GM18861 (cell line): ENCODE data around the gene RPS16.

ENCODE experiments used
- ATAC-seq: cut with Tn5 transposase; IDR thresholded peaks from one replicate; pipeline ENCODE4 v1.9.1; 2021; ENCODE audit not compliant: unreplicated experiment

Gene RPS16

DNA sequence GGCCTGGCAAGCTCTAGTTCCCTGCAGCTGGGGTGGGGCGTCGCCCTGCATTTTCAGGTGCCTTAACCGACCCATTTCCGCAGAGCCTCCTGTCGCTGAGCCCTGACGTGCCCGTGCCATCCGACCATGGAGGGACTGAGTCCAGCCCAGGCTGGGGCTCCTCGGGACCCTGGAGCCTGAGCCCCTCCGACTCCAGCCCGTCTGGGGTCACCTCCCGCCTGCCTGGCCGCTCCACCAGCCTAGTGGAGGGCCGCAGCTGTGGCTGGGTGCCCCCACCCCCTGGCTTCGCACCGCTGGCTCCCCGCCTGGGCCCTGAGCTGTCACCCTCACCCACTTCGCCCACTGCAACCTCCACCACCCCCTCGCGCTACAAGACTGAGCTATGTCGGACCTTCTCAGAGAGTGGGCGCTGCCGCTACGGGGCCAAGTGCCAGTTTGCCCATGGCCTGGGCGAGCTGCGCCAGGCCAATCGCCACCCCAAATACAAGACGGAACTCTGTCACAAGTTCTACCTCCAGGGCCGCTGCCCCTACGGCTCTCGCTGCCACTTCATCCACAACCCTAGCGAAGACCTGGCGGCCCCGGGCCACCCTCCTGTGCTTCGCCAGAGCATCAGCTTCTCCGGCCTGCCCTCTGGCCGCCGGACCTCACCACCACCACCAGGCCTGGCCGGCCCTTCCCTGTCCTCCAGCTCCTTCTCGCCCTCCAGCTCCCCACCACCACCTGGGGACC is 27.9 kb downstream of the RPS16 start:
- ATAC-seq, result no peak

DNA sequence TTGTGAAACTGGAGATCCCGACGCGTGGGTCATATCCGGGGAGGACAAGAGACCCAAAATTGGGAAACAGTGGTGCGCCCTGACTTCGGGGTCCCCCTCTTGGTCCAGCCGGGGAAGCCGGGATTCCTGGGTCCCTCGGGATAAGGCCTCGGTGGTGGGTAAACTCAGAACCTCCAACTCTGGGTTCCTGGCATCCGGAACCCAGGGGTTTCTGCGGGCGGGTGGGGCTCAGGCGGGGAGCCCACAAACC is 28.4 kb downstream of the RPS16 start:
- ATAC-seq, result no peak

DNA sequence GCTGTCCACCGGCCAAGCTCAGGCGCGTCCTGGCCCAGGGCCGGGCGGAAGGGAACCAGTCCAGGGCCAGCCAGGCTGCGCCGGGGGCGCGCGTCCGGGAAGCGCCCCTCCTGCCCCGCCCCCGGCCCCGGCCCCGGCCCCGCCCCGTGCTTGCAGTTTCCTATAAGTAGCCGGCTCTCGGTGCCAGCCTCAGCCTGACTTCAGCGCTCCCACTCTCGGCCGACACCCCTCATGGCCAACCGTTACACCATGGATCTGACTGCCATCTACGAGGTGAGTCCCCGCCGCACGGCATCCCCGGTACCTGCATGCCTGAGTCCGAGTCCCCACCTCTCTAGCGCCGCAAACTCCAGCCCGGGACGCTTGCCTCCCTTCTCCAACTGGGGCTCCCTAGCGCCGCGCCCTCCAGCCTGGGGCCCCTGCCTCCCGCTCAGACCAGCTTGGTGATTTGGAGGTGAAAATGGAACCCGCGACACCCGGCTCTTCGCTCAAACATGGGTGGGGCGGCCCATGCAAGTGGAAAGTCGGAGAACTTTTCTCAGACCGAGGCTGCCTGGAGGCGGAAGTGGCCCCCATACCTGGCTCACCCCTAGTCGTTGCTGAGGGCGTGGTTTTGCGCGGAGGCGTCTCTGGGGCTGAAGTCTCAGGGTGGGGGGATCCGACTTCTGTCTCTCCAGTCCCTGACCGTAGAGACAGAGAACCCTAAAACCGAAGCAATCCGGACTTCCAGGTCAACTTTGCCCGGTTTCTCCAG is 28.9 kb downstream of the RPS16 start, which contains the start of gene ZFP36:
Gene ZFP36 (plus strand): TSS at position 192 of the 754 bp plus-strand sequence. CDS start 58 bp downstream, at position 250.
- ATAC-seq, result no peak

DNA sequence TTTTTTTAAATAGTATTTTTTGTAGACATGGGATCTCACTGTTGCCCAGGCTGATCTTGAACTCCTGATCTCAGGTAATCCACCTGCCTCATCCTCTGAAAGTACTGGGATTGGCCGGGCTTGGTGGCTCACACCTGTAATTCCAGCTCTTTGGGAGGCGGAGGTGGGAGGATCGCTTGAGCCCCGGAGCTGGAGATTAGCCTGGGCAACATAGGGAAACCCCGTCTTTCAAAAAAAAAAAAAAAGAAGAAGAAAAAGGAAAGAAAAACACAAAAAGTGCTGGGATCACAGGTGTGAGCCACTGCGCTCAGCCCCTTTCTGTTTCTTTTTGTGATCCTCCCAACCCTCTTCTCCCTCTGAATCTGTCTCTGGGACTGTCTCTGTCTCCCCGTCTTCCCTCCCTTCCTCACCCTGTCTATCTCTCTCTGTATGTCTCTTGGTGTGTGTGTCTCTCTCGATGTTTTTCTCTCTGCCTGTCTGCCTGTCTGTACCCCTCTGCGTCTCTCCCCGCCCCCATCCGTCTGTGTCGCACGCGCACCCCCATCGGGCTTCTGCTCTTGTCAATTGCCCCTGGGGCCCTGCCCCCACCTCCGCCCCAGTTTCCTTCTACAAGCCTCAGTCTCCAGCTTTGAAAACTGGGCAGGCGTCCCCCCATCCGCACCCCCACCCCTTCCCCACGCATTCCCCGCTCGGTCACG is 29.6 kb downstream of the RPS16 start:
- ATAC-seq, result no peak

DNA sequence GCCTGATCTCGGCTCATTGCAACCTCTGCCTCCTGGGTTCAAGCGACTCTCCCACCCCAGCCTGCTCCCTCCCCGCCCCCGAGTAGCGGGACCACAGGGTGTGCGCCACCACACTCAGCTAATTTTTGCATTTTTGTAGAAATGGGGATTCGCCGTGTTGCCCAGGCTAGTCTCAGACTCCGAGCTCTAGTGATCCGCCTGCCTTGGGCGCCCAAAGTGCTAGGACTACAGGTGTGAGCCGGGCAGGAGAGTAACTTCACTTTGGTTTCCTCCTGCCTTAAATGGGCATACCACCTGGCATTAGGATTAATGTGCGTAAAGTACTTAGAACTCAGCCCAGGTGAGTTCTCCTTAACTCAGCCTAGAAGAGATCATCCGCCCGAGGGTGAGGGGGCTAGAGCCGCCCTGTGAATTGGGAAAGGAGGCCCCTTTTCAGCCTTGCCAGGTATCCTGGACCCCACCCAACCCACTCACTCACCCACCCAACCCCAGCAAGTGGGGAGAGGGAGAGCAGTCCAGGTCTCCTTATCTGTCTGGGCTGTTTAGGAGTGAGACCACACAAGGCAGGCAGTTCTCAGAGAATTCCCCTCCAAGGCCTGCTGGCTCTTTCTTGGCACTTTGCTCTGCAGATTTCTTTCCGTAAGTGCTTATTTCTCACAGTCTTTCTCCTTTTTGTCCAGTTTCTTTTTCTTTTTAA is 30.3 kb downstream of the RPS16 start:
- no peak for ATAC-seq

DNA sequence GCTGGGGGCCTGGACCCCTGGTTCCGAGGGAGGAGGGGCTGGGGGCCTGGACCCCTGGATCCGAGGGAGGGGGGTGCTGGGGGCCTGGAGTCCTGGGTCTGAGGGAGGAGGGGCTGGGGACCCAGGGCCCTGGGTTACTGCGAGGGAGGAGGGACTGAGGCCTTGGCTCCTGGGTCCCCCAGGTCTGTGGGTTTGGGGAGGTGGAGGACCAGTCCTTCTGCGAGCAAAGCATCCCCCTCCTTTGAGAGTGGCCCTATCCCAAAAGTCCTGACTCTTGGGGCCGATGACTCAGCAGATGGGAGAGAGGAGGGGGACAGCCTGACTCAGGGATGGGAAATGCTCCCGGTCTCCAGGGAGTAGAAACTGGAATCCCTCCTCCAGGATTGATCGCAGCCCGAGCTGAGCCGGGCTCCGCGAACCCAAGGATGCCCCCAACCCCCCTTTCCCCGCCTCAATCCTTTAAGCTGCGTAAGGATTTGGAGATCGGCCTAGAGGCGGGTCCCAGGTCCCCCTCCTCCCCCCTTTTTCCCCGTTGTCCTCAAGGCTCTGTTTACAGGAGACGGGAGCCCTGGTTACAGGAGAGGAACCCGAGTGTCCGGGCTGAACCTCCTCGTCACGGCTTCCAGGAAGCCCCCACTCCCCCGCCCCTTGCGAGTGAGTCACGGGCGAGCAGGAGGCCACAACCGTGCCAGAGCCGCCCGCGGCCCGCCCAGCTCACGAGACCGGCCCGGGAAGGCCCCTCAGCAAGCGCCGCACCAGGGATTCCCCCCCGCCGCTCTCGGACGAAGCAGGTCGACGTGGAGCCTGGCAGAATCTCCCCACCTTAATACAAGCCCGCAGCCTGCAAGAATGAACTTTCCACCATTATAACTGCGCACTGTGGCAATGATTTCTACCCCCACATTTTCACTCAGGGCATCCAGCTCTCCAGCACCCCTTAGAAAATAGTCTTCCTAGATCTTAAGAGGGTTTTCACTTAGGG is 32.1 kb downstream of the RPS16 start:
- no peak for ATAC-seq

DNA sequence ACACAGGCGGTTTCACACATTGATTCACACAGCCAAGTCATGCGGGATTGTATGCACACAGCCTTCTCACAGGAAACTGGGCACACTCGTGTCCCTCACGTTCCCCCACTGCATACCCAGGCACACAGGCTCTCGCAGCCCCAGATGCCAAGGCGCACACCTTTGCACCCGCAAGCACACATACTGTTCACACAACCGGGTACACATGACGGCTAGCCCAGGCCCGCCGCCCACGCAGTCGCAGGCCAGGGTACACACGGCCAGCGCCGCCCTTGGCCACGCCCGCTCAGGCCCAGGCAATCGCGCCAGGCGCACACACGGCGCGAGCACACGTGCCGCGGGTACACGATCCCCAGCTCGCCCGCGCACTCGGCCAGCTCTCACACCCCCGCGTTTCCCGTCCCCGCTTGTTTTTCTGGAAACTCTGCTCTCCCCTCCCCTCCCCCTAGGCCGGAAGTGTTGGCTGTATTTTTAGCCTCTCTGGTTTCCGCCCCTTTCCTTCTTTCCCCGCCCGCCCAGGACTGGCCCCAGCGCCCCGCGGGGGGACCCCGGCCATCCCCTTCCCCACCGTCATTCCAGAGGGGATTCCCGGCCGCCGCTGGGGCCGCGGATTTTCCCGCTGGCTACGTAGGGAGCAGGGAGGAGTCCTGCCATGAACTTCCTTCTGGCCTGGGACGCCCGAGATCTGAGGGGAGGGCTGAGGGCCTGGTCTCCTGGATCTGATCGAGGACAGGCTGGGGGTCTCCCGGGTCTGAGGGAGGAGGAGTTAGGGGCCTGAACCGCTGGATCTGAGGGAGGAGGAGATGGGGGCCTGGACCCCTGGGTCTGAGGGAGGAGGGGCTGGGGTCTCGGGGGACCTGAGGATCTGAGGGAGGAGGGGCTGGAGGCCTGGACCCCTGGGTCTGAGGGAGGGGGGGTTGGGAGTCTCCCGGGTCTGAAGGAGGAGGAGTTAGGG is 33.1 kb downstream of the RPS16 start:
- no peak for ATAC-seq

DNA sequence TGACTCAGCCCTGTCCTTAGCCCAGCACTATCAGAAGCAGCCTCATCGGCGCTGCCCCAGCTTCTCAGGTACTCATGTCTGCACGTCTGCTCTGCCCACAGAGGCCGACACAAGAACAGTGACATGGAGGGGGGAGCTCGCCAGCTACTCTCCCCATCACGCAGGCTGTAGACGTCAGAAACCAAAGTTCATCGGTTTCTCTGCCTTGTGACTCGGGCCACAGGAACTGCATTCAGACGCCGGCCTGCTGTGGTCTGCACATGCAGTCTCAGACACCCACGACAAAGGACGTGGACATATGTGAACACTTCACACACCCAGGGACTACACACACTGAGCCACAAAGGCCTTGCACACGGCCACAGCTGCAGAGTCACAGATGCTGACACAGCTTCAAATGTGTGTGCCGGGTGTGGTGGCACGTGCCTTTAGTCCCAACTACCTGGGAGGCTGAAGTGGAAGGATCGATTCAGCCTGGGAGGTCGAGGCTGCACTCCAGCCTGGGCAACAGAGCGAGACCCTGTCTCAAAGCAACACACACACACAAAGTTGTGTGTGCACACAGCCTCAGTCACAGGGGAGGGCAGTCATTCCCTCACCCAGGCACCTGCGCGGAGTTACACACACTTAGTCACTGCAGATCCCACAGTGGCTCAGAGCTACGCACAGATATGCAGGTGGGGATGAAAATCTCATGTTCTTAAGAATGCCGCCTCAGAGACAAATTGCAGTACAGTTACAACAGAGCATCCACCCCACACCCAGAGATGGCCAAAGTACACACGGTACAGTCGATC is 34.0 kb downstream of the RPS16 start:
- peak; percentile 30 for ATAC-seq

DNA sequence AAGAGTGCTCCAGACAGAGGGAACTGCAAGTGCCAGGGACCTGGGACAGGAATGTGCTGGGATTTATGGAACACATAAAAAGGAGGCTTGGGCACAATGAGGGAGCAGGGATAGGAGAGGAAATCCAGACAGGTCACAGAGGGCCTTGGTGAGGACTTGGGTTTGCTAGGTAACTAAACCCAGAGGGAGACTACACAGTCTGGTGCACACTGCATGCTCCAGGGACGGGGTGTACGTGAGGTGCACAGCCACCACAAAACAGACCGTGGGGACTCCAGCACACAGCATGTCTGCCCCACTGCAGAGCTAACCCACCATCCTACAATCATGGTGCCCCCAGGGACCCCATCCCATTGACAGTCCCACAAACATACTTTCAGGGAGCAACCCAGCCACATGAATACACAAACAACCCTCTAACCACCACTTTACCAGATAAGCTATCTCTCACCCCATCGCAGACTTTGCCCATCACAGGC is 34.6 kb downstream of the RPS16 start:
- ATAC-seq, result peak; percentile 11

DNA sequence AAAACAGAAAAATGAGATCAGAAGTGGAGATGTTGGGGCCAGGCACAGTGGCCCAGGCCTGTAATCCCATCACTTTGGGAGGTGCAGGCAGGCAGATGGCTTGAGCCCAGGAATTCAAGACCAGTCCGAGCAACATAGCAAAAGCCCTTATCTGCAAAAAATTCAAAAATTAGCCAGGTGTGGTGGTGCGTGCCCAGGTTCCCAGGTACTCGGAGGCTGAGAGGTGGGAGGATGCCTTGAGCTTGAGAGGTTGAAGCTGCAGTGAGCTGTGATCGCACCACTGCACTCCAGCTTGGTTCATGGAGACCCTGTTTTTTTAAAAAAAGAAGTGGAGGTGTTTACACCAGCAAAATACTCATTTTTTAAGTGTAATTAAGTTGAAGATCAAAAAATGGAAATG is 35.7 kb downstream of the RPS16 start:
- ATAC-seq, result no peak

DNA sequence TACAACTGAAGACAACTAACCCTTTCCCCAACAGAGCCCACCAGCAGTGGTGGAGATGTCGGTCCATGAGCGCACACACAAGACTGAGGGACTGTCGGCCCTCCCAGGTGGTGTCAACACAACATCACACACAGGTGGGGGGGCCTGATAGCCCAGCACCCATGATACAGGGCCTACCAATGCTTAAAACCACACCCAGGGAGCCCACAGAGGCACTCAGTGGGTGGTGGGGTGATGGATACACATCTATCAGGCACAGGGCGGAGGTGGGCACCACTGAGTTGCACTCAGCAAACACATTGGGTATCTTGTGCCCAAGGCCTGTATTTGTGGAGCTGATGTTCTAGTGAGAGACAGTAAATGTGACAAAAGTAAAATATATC is 36.1 kb downstream of the RPS16 start:
- ATAC-seq, result no peak

DNA sequence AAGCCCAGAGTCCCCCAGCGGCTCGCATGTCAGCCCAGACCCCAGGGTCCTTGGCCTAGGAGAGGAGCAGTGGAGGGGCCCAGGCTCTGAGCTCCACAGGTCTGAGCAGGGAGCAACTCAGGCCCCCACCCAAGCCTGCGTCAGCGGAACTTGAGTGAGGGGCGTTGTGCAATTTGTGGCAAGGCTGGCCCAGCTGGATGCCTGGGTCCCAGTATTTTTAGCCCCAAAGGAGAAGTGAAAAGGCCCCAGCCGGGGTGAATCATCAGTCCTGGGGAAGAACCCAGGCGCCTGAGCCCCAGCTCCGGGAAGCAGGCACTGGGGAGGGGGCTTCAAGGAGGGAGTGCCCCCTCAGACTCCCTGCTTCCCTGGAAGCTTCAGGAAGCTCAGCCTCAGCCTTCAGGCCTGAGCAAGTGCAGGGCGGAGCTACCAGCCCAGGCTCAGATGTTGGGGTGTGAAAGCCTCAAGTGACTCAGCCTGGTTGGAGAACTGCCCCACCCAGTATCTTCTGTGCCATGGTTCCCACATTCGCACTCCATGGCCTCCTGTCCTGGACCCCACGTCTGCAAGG is 37.4 kb downstream of the RPS16 start:
- no peak for ATAC-seq

DNA sequence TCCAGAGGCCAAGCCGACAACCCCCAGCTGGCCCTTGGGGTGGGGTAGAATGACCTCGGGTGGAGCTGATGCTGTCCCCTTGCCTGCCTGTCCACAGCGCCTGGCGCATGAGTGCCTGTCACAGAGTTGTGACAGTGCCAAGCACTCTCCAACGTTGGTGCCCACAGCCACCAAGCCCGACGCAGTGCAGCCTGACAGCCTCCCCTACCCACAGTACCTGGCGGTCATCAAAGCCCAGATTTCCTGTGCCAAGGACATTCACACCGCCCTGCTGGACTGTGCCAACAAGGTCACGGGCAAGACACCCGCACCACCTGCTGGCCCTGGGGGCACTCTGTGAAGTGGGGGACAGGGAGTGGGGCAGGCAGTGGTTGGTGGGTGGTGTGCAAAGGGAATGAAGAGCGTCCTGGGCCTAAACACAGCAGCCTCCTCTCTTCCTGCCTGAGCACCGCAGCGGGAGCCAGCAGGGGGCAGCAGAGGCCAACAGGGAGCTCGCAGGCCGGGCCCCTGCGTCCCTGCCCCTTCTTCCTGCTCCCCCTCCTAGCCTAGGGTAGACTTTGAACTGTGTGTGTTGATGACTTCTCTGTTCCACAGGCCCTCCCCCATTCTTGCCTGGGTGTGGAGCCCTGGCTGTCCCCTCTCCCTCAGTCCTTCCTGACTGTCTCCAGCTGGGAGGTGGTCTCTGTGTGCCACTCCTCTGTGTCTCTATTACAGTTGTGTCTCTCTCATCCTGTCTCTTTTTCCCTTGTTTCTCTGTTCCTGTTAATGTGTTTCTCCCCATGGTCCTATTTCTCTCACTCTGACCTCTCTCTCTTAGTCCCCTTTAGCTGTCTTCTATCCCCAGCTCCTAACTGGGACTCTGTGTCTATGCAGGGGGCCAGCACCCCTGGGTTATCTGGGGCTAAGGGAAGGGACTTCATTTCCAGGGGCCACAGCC is 38.1 kb downstream of the RPS16 start:
- peak; percentile 31 for ATAC-seq

DNA sequence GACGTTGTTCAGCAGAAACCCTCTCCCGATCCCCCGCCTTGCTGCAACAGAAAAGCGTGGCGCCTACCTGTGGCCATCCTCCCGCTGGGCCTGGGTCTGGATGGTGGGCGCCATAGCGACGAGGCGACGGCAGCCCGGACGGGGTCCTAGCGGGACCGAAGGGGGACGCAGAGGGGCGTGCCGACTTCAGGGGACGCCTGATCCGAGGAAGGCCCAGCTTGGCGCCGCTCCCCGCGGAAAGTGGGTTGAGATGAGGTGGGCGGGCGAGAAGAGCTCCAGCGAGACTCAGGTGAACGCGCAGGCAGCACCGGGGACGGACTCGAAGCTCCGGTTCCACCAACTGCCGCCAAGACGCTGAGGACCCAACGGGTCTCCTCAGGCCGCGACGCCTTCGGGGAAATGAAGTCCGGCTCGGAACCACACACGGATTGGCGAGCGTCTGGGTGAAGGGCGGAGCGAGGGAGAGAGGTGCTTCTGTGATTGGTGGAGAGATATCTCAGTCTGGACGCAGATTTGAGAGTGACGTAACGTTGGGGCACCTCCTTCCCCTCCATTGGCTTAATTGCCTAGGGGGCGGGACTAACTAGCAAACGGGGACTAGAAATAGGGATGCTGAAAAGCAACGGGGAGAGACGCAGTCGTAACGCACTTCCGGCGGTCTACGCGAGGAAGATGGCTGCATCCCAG is 44.9 kb downstream of the RPS16 start, which contains the start of the genes MED29 and PAF1:
Gene MED29 (plus strand): TSS at position 628 of the 687 bp plus-strand sequence. CDS start 45 bp downstream, at position 673.
Gene PAF1 (minus strand): TSS at position 356 of the 687 bp plus-strand sequence. CDS start 242 bp downstream, at position 114.
- peak; percentile 86 for ATAC-seq

DNA sequence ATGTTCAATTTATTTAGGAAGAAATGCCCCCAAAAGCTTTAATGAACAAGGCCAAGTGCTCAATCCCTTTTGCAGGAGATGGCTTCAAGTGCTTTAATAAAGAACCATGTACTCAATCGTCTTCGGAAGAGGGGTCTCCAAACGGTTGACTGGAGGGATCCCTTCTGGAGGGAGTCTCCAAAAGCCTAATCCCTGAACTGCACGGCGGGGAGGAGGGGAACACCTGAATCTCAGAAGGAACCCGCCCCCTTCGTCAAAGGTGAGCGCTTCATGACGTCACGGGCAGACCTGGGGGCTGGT is 45.3 kb downstream of the RPS16 start:
- no peak for ATAC-seq
